ENCODE data around the gene CRAMP1.

The CRAMP1 gene

GRCh38 chr16:1690810-1691209, 78.7 kb downstream of the CRAMP1 start:
- Histone ChIP-seq H3K9me3 (replicated peaks; ENCODE audit: insufficient read depth, low read length) (no peaks in the 10 kb centered on the region), H3K27me3 (replicated peaks; ENCODE audit: insufficient read depth, low read length) (no peaks in the 10 kb centered on the region), H4K20me1 (ENCODE audit: insufficient read depth, low read length) (peaks cover 11% of the 10 kb centered on the region), H3K4me3 (ENCODE audit: low read length) (no peak overlapping the region), H3K4me2 (ENCODE audit: low read depth, low read length) (no peak overlapping the region), H3K79me2 (ENCODE audit: low read length) (peaks cover 76% of the 10 kb centered on the region), H3K36me3 (replicated peaks; ENCODE audit: insufficient read depth, low read length) (peaks cover 4% of the 10 kb centered on the region; the same call in 1 of the 2 replicates), H3K9me2 (replicated peaks; ENCODE audit: insufficient read depth, low read length) (no peaks in the 10 kb centered on the region), H2AFZ (ENCODE audit: low read length) (no peak overlapping the region), H3K27ac (ENCODE audit: low read length) (no peak overlapping the region), H3F3A (ENCODE audit: insufficient read depth, low read length) (no peaks in the 10 kb centered on the region), H3K4me1 (ENCODE audit: low read length) (no peaks in the 10 kb centered on the region), H3K9ac (ENCODE audit: low read length) (no peak overlapping the region)
- no peak for TF ChIP-seq EZH2 (optimal IDR thresholded peaks at IDR 0.05; ENCODE audit: low read depth, low read length)
- no peak for TF ChIP-seq CTCF (IDR thresholded peaks at IDR 0.05; ENCODE audit: low read length)
- no peak for TF ChIP-seq EZH2phosphoT487 (IDR thresholded peaks at IDR 0.05; ENCODE audit: low read length)
- DNase-seq, result no peak

GRCh38 chr16:1691276-1691675, 79.1 kb downstream of the CRAMP1 start:
- H3K36me3 ChIP-seq (replicated peaks; ENCODE audit: insufficient read depth, low read length), result peaks cover 4% of the 10 kb centered on the region; the same call in 1 of the 2 replicates
- no peak overlapping the region for H3K4me3 ChIP-seq (ENCODE audit: low read length)
- TF ChIP-seq CTCF (IDR thresholded peaks at IDR 0.05; ENCODE audit: low read length), result no peak
- TF ChIP-seq EZH2 (optimal IDR thresholded peaks at IDR 0.05; ENCODE audit: low read depth, low read length), result no peak
- TF ChIP-seq EZH2phosphoT487 (IDR thresholded peaks at IDR 0.05; ENCODE audit: low read length), result no peak
- H3K4me1 ChIP-seq (ENCODE audit: low read length), result no peaks in the 10 kb centered on the region
- no peaks in the 10 kb centered on the region for H3K9me3 ChIP-seq (replicated peaks; ENCODE audit: insufficient read depth, low read length)
- no peak overlapping the region for H3K9ac ChIP-seq (ENCODE audit: low read length)
- H3F3A ChIP-seq (ENCODE audit: insufficient read depth, low read length), result no peaks in the 10 kb centered on the region
- no peaks in the 10 kb centered on the region for H3K27me3 ChIP-seq (replicated peaks; ENCODE audit: insufficient read depth, low read length)
- no peak overlapping the region for H2AFZ ChIP-seq (ENCODE audit: low read length)
- H3K27ac ChIP-seq (ENCODE audit: low read length), result no peak overlapping the region
- H3K79me2 ChIP-seq (ENCODE audit: low read length), result peaks cover 74% of the 10 kb centered on the region
- H3K9me2 ChIP-seq (replicated peaks; ENCODE audit: insufficient read depth, low read length), result no peaks in the 10 kb centered on the region
- no peak overlapping the region for H3K4me2 ChIP-seq (ENCODE audit: low read depth, low read length)
- H4K20me1 ChIP-seq (ENCODE audit: insufficient read depth, low read length), result peaks cover 11% of the 10 kb centered on the region
- no peak for DNase-seq

- Histone ChIP-seq H3F3A (ENCODE audit: insufficient read depth, low read length) (no peaks in the 10 kb centered on the region), H3K4me2 (ENCODE audit: low read depth, low read length) (no peak overlapping the region), H4K20me1 (ENCODE audit: insufficient read depth, low read length) (peaks cover 11% of the 10 kb centered on the region), H3K27ac (ENCODE audit: low read length) (no peak overlapping the region), H3K4me1 (ENCODE audit: low read length) (no peaks in the 10 kb centered on the region), H3K36me3 (replicated peaks; ENCODE audit: insufficient read depth, low read length) (peaks cover 4% of the 10 kb centered on the region; the same call in 1 of the 2 replicates), H3K9ac (ENCODE audit: low read length) (no peak overlapping the region), H3K79me2 (ENCODE audit: low read length) (peaks cover 69% of the 10 kb centered on the region), H3K9me3 (replicated peaks; ENCODE audit: insufficient read depth, low read length) (no peaks in the 10 kb centered on the region), H3K9me2 (replicated peaks; ENCODE audit: insufficient read depth, low read length) (no peaks in the 10 kb centered on the region), H3K4me3 (ENCODE audit: low read length) (no peak overlapping the region), H2AFZ (ENCODE audit: low read length) (no peak overlapping the region), H3K27me3 (replicated peaks; ENCODE audit: insufficient read depth, low read length) (no peaks in the 10 kb centered on the region)
- DNase-seq, result no peak
- TF ChIP-seq CTCF (IDR thresholded peaks at IDR 0.05; ENCODE audit: low read length) (no peak), EZH2 (optimal IDR thresholded peaks at IDR 0.05; ENCODE audit: low read depth, low read length) (no peak), EZH2phosphoT487 (IDR thresholded peaks at IDR 0.05; ENCODE audit: low read length) (no peak)
Measured at GRCh38 chr16:1691956-1692355, 79.8 kb downstream of the CRAMP1 start.
